Left ventricle myocardium superior (tissue), 1 donor: ENCODE results near the gene SOCS2. TPM values are rescaled to one million over a fixed set of nuclear protein-coding genes. Genes with fewer than 3 reads are reported as not detected.
"Not testable (repeated sequence)": the region's sequence is repeated elsewhere in the genome, so short reads cannot be mapped to it uniquely, and the experiment has no call there.

Experiments used
- ATAC-seq: fragments of 200-7000 bp; cut with Tn5 transposase; one replicate; pipeline ENCODE4 v1.9.1; 2020; ENCODE audit warnings: mild to moderate bottlenecking, moderate library complexity
- DNase-seq: peaks from one replicate; pipeline ENCODE4 v3.0.0-alpha.2; 2020
- intact Hi-C: fragments of 100-400 bp; cut with micrococcal nuclease; formaldehyde crosslinking; loops from one replicate; pipeline ENCODE4 v1.11.0; 2022
- total RNA-seq: library from RNA; stranded (reverse); fragmentation: NEBNext Ultra II Directional; extraction: Animal tissue kit (Norgen Biotek cat#: 25700); gene quantifications from one replicate; pipeline ENCODE4 v1.2.1, GENCODE V29; 2021
- donor health status: DM: no; HTN: yes; CAD: no; lungs with severe emphysema.

Gene SOCS2
- total RNA-seq, 1 donor from 2014 or later = 9.0 TPM

- DNase-seq (no peak), ATAC-seq (no peak)
- intact Hi-C loops = no loop called here
Observed at GRCh38 chr12:93618891-93619410, 46.5 kb downstream of the SOCS2 start.

DNA sequence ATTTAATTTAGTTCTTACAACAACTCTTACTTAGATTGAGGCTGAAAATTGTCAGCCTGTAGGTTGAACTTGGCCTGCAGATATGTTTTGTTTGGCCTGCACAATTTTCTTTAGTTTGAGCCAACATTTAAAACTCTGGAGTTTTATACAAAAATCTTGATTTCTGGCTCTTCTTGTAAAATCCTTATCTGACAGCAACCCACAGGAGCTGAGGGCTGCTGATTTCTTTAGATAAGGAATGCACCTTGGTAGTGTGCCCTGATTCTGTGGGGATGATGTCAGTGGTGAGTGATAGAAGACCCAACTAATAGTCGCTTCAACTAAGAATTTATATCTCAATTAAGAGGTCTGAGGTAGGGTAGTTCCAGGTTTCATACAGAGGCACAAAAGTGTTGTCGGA is 49.5 kb downstream of the SOCS2 start:
- ATAC-seq (no peak), DNase-seq (no peak)
- intact Hi-C loops = no loop called here

- intact Hi-C loops = no loop called here
- DNase-seq = no peak
- no peak for ATAC-seq
Observed at GRCh38 chr12:93622485-93622884, 50.0 kb downstream of the SOCS2 start.

DNA sequence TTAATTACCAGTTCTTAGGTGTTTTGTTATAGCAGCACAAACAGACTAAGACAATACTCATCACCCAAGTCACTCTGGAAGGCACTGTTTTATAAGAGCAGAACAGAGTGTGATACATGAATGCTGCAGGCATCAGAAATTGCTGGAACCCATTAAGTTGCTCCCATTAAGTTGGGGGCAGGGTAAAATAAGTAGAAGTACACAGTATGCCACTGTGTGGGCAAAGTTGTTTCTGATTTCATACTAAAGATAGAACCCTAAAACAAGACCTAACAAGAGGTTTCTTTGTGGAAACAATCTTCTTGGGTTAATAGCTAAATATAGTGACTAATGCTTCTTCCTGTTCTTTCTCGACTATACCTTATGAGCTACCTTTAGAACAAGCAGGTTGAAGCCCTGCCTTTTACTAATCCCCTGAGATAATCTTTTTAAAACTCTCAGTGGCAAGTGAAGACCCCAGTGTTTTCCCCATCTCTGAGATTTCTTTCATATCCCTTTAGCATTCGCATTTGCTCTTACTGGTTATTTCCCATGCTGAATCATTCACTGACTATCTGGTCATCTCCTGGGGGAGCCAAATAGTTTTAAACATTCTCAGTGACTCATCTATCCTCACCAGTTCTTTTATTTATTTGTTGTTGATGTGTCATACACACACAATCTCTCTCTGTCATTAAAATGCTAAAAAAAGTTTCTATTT is 52.3 kb downstream of the SOCS2 start:
- no peak for ATAC-seq
- no peak for DNase-seq
- intact Hi-C loops = no loop called here

DNA sequence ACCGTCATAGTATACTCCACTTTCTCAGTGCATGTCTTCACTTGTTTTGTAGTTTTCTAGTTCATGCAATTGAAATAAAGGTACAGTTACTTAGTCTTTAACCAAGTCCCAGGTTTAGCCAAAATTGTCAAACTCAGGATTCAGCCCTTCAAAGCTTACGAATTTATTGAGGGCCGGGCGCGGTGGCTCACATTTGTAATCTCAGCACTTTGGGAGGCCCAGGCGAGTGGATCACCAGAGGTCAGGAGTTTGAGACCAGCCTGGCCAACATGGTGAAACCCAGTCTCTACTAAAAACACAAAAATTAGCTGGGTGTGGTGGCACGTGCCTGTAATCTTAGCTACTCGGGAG is 52.8 kb downstream of the SOCS2 start:
- ATAC-seq, intact Hi-C loops, DNase-seq: not testable (repeated sequence)

DNA sequence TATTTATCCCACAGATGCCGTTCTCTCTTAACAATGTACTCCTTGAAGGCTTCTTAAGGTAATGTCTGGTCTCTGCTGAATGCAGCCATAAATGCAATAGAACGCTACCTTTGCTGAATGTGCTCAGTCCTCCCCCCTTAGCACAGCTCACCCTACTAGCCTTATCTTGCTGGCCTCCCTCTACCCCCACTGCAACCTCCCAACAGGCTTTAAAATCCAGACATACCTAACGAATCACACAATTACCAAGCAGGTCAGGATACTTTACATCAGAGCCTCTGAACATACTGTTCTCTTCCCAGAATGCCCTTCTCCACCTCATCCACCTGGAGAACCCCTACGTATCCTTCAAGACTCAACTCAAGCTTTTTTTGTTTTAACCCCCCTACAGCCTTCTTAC is 53.7 kb downstream of the SOCS2 start:
- ATAC-seq (no peak), DNase-seq (no peak)
- intact Hi-C loops = no loop called here

Other genes starting within 250 kb of the SOCS2 start
- 410 TPM for gene NUDT4, start 194.8 kb upstream of the SOCS2 start, total RNA-seq
- gene UBE2N, start 130.7 kb upstream of the SOCS2 start, total RNA-seq = 84.5 TPM
- 44.7 TPM for gene MRPL42, start 105.2 kb upstream of the SOCS2 start, total RNA-seq
- gene CRADD, start 104.7 kb downstream of the SOCS2 start, total RNA-seq = 30.4 TPM